Smooth muscle cell (in vitro differentiated cells): ENCODE data around the gene C17orf67. TPM values are rescaled to one million over a fixed set of nuclear protein-coding genes. Genes with fewer than 3 reads are reported as not detected.

Source experiments
- DNase-seq: peaks from one replicate; lab custom pipeline; 2025; ENCODE audit not compliant: unreplicated experiment; lab: John Stamatoyannopoulos, UW
- H2AFZ ChIP-seq: fragments of 200-600 bp; sonication (generic); 2 replicates; pipeline ENCODE4 v1.6.0; 2016; ENCODE audit warnings: antibody characterized with exemption, low read depth, mild to moderate bottlenecking
- H3F3A ChIP-seq: fragments of 200-600 bp; sonication (generic); 2 replicates; pipeline ENCODE4 v1.6.0; 2017; ENCODE audit warnings: antibody characterized with exemption, low read depth
- H3K27ac ChIP-seq: fragments of 200-600 bp; sonication (generic); 2 replicates; pipeline ENCODE4 v1.5.1; 2016; ENCODE audit warnings: low read depth, mild to moderate bottlenecking
- H3K27me3 ChIP-seq: fragments of 200-600 bp; sonication (generic); 2 replicates; pipeline ENCODE4 v1.6.1; 2016; ENCODE audit warnings: low read depth, mild to moderate bottlenecking
- H3K36me3 ChIP-seq: fragments of 200-600 bp; sonication (generic); 2 replicates; pipeline ENCODE4 v1.5.1; 2016; ENCODE audit warnings: low read depth
- H3K4me1 ChIP-seq: fragments of 200-600 bp; sonication (generic); 2 replicates; pipeline ENCODE4 v1.5.1; 2016; ENCODE audit warnings: low read depth
- H3K4me2 ChIP-seq: fragments of 200-600 bp; sonication (generic); 2 replicates; pipeline ENCODE4 v1.6.0; 2016; ENCODE audit warnings: mild to moderate bottlenecking
- H3K4me3 ChIP-seq: fragments of 200-600 bp; sonication (generic); 2 replicates; pipeline ENCODE4 v1.5.1; 2016; ENCODE audit warnings: mild to moderate bottlenecking
- H3K79me2 ChIP-seq: fragments of 200-600 bp; sonication (generic); 2 replicates; pipeline ENCODE4 v1.6.0; 2016; ENCODE audit warnings: low read depth, mild to moderate bottlenecking
- H3K9ac ChIP-seq: fragments of 200-600 bp; sonication (generic); 2 replicates; pipeline ENCODE4 v1.6.0; 2016; ENCODE audit warnings: low read depth
- H3K9me3 ChIP-seq: fragments of 200-600 bp; sonication (generic); replicated peaks from 2 replicates; pipeline ENCODE4 v1.5.1; 2016; ENCODE audit warnings: low read depth
- H4K20me1 ChIP-seq: fragments of 200-600 bp; sonication (generic); 2 replicates; pipeline ENCODE4 v1.6.0; 2016; ENCODE audit warnings: low read depth
- WGBS: methylation state at CpG from one replicate; pipeline ENCODE4 v1.1.7; 2016; ENCODE audit warnings: low lambda C conversion rate; 5-methylcytosine and 5-hydroxymethylcytosine counted together
- polyA plus RNA-seq: library from polyadenylated mRNA; unstranded; fragments of >200 nt; fragmentation: Nextera tagmentation; extraction: Ambion mirVana; gene quantifications from 2 replicates; pipeline ENCODE4 v1.2.1, GENCODE V29; 2016
- total RNA-seq: library from RNA; depleted of rRNA; stranded (reverse); fragments of >200 nt; gene quantifications from 2 replicates; pipeline ENCODE4 v1.2.3, GENCODE V29; 2014
- TF ChIP-seq, protein P1 (sequence below): fragments of 200-600 bp; sonication (generic); IDR thresholded peaks from 2 replicates; pipeline ENCODE4 v1.5.1; 2017; ENCODE audit warnings: borderline replicate concordance, mild to moderate bottlenecking, antibody characterized with exemption; ENCODE audit not compliant: insufficient read depth, poor library complexity, severe bottlenecking

Gene C17orf67
- total and polyA plus RNA-seq, 2 experiments from 2014 or later: 0.47 TPM; not detected in 1

DNA sequence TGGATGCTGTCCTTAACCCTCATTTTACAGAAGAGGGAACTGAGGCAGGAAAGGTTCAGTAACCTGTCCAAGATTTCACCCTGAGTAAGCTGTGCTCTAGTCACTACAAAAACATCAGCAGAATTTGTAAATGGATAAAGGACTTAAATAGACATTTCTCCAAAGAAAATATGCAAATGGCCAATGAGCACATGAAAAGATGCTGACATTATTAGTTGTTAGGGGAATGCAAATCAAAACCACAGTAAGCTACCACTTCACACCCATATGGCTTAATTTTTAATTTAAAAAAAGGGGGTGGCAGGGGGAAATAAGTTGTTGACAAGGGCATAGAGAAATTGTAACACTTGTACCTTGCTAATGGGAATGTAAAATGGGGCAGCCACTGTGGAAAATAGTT is 51.4 kb downstream of the C17orf67 start:
- no peak for DNase-seq
- no peaks in the 10 kb centered on the region for H3K36me3 ChIP-seq
- no peak overlapping the region for H3K27ac ChIP-seq
- no peak overlapping the region for H3K4me3 ChIP-seq
- H4K20me1 ChIP-seq: no peaks in the 10 kb centered on the region
- H3K9ac ChIP-seq: no peak overlapping the region
- H3K27me3 ChIP-seq: peaks cover 10% of the 10 kb centered on the region
- no peaks in the 10 kb centered on the region for H3K9me3 ChIP-seq
- peaks cover 4% of the 10 kb centered on the region for H3K4me1 ChIP-seq
- no peaks in the 10 kb centered on the region for H3K79me2 ChIP-seq
- no peaks in the 10 kb centered on the region for H3F3A ChIP-seq
- H2AFZ ChIP-seq: no peak overlapping the region
- H3K4me2 ChIP-seq: no peak overlapping the region
- TF ChIP-seq, protein P1, sequence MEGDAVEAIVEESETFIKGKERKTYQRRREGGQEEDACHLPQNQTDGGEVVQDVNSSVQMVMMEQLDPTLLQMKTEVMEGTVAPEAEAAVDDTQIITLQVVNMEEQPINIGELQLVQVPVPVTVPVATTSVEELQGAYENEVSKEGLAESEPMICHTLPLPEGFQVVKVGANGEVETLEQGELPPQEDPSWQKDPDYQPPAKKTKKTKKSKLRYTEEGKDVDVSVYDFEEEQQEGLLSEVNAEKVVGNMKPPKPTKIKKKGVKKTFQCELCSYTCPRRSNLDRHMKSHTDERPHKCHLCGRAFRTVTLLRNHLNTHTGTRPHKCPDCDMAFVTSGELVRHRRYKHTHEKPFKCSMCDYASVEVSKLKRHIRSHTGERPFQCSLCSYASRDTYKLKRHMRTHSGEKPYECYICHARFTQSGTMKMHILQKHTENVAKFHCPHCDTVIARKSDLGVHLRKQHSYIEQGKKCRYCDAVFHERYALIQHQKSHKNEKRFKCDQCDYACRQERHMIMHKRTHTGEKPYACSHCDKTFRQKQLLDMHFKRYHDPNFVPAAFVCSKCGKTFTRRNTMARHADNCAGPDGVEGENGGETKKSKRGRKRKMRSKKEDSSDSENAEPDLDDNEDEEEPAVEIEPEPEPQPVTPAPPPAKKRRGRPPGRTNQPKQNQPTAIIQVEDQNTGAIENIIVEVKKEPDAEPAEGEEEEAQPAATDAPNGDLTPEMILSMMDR: no peak

DNA sequence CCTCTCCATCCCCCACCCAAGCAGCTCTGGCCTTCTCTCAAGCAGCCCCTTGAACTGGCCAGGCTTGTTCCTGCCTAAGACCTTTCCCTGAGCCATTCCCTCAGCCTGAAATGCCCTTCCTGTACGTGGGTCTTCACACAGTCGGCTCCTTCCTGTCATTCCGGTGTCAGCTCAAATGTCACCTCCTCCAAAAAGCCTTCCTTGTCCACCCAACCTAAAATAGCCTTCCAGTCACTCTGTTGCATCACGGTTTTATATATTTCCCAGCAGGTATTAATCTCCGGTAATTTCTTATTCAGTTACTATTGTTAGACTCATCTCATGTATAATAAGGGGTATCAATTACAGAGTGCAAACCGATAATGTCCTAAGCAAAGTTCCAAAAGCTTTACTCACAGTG is 51.8 kb downstream of the C17orf67 start:
- H4K20me1 ChIP-seq: no peaks in the 10 kb centered on the region
- no peak overlapping the region for H3K4me3 ChIP-seq
- no peak overlapping the region for H2AFZ ChIP-seq
- no peaks in the 10 kb centered on the region for H3F3A ChIP-seq
- H3K4me1 ChIP-seq: peaks cover 4% of the 10 kb centered on the region
- WGBS: 77% methylated on average over 6 of the region's 6 CpGs
- no peaks in the 10 kb centered on the region for H3K9me3 ChIP-seq
- TF ChIP-seq, protein P1: no peak
- no peak for DNase-seq
- H3K36me3 ChIP-seq: no peaks in the 10 kb centered on the region
- H3K79me2 ChIP-seq: no peaks in the 10 kb centered on the region
- H3K4me2 ChIP-seq: no peak overlapping the region
- H3K27me3 ChIP-seq: peaks cover 10% of the 10 kb centered on the region
- H3K9ac ChIP-seq: no peak overlapping the region
- H3K27ac ChIP-seq: no peak overlapping the region

DNA sequence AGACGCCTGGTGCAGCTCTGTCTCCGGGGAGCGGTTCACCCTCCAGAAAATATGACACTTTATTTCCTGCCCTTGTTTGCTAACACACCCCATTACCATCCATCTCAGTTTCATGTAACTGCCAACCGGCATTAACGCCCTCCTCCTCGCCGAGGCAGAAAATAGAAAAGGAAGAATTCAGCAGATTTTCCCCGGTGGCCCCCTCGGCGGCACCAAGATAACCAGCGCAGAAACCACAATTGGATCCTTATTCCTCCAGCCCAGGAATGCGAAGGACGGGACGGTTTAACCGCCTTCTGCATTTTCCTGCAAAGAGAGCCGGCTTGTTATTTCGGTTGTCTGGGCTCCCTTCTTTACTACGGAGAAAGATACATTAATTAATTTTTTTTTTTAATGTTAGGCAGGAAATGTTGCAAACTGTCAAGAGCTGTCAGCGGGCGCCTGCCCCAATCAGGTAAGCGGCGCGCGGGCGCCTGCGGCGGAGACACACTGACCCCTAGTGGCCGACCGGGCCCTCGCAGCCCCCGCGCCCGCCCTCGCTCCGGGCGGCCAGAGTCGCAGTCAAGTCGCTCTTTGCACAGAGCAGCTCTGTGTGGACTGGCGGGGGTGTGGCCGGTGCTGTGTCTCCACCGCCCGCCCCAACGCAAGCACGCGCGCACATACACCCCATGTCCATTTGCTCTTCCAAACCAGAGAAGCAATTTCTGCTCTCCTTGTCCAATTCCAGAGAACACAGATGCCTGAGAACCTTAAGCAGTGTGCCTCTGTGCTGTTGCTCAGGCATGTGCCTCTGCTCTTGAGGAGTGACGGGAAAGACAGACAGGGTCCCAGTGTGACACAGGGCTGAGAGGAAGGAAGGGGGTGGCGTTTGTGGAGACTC is 53.6 kb downstream of the C17orf67 start:
- Histone ChIP-seq H2AFZ (peak overlapping the region; percentile 93), H3K4me3 (peak overlapping the region; percentile 60), H3K36me3 (no peaks in the 10 kb centered on the region), H3K4me1 (peaks cover 4% of the 10 kb centered on the region), H3K4me2 (peak overlapping the region; percentile 98), H3K9me3 (no peaks in the 10 kb centered on the region), H3K27me3 (peaks cover 10% of the 10 kb centered on the region), H3F3A (no peaks in the 10 kb centered on the region), H3K27ac (no peak overlapping the region), H4K20me1 (no peaks in the 10 kb centered on the region), H3K79me2 (no peaks in the 10 kb centered on the region), H3K9ac (no peak overlapping the region)
- DNase-seq: peak; percentile 54
- 2% methylated on average over 46 of the region's 48 CpGs for WGBS
- TF ChIP-seq, protein P1: peak; percentile 100

DNA sequence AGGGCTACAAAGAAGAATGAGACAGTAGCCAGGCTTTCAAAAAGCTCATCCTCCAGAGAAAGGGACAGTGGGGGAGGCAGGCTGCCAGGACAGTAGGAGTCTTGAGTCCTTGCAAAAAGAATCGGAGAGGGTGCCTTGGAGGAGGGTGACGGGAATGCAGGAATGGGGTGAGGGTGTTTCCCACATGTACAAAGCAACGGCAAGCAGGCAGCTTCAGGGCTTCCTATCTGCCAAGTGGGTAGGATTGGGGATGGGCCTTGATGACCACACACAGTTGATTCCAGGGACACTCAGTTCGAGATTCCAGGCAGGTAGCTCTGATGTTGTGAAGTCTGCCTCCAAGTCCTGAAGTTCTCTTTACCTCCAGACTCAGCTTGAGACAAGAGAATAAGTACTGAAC is 54.4 kb downstream of the C17orf67 start:
- Histone ChIP-seq H3K4me1 (peaks cover 4% of the 10 kb centered on the region), H3K36me3 (no peaks in the 10 kb centered on the region), H4K20me1 (no peaks in the 10 kb centered on the region), H3K79me2 (no peaks in the 10 kb centered on the region), H3K27ac (no peak overlapping the region), H3F3A (no peaks in the 10 kb centered on the region), H3K4me3 (peak overlapping the region; percentile 60), H3K4me2 (peak overlapping the region; percentile 98), H3K27me3 (peaks cover 10% of the 10 kb centered on the region), H3K9me3 (no peaks in the 10 kb centered on the region), H3K9ac (no peak overlapping the region), H2AFZ (no peak overlapping the region)
- TF ChIP-seq, protein P1: no peak
- WGBS: 81% methylated on average over 4 of the region's 4 CpGs
- DNase-seq: no peak
